DOHH2 (cell line): ENCODE results near the gene AGTPBP1.

ENCODE experiments used
- CTCF ChIP-seq: fragments of 200-600 bp; sonication (generic); IDR thresholded peaks from one replicate; pipeline ENCODE4 v1.5.1; 2014; ENCODE audit warnings: antibody characterized with exemption, mild to moderate bottlenecking, low read depth, low read length; ENCODE audit not compliant: poor library complexity, severe bottlenecking
- EZH2phosphoT487 ChIP-seq: fragments of 200-600 bp; sonication (generic); IDR thresholded peaks from 2 replicates; pipeline ENCODE4 v1.6.1; 2017; ENCODE audit warnings: borderline replicate concordance, mild to moderate bottlenecking, antibody characterized with exemption, low read length, moderate library complexity, mixed read lengths

- TF ChIP-seq CTCF (no peak), EZH2phosphoT487 (no peak)
Measured at GRCh38 chr9:85522459-85523092, 219.2 kb downstream of the AGTPBP1 start.
